Naive thymus-derived CD4-positive, alpha-beta T cell (primary cell): ENCODE measurements around the gene SLC11A1. TPM values are rescaled to one million over a fixed set of nuclear protein-coding genes. Genes with fewer than 3 reads are reported as not detected.

Source experiments
- ATAC-seq: fragments of 150-1000 bp; cut with Tn5 transposase; 2 replicates; pipeline ENCODE4 v1.10.0; 2021; ENCODE audit warnings: mild to moderate bottlenecking, moderate library complexity
- CTCF ChIA-PET: fragments of 350-600 bp; sonication (Branson Sonifier 250); formaldehyde crosslinking; loops from one replicate; lab custom pipeline; 2021; ENCODE audit warnings: antibody characterized with exemption; lab: Charles Lee
- POLR2A ChIA-PET: fragments of 350-600 bp; sonication (Branson Sonifier 250); formaldehyde crosslinking; loops from one replicate; lab custom pipeline; 2021; ENCODE audit warnings: antibody characterized with exemption, inconsistent platforms; lab: Charles Lee
- DNase-seq, 9 donors: peaks; one replicate each; pipeline versions ENCODE4 v3.0.0 to v3.0.0-alpha.2; 2020 to 2022; ENCODE audit warnings: mixed read lengths in 1 of 9
- H3K27ac ChIP-seq: one replicate; pipeline ENCODE4 v1.7.0; 2013; ENCODE audit warnings: mild to moderate bottlenecking, low read depth, low read length, moderate library complexity
- H3K27me3 ChIP-seq, 2 donors: one replicate each; pipeline ENCODE4 v1.7.0; 2013; ENCODE audit warnings: low read length in 2 of 2, mild to moderate bottlenecking in 2 of 2, moderate library complexity in 2 of 2; ENCODE audit not compliant: control insufficient read depth in 2 of 2, insufficient read depth in 2 of 2
- H3K36me3 ChIP-seq, 3 experiments: 1 replicate in 2 of 3; 2 replicates in 1 of 3; pipeline ENCODE4 v1.7.0; 2013; ENCODE audit warnings: low read length in 3 of 3, mild to moderate bottlenecking in 3 of 3, moderate library complexity in 1 of 3; ENCODE audit not compliant: insufficient read depth in 3 of 3, control insufficient read depth in 2 of 3
- H3K4me1 ChIP-seq, 2 donors: one replicate each; pipeline ENCODE4 v1.7.0; 2013; ENCODE audit warnings: low read length in 2 of 2, mild to moderate bottlenecking in 2 of 2, moderate library complexity in 1 of 2; ENCODE audit not compliant: control insufficient read depth in 2 of 2, insufficient read depth in 2 of 2
- H3K4me3 ChIP-seq: 2 replicates; pipeline ENCODE4 v1.7.0; 2013; ENCODE audit warnings: mild to moderate bottlenecking, low read length
- H3K9me3 ChIP-seq, 3 experiments: 1 replicate in 2 of 3; 2 replicates in 1 of 3; pipeline ENCODE4 v1.7.0; 2013; ENCODE audit warnings: low read length in 3 of 3; ENCODE audit not compliant: control insufficient read depth in 2 of 3
- H3K27ac Mint-ChIP-seq, 9 donors: one replicate each; pipeline ENCODE4 v1.8.0; 2020 to 2022; ENCODE audit warnings: mixed read lengths in 9 of 9, mild to moderate bottlenecking in 8 of 9, moderate library complexity in 5 of 9, inconsistent platforms in 2 of 9
- H3K27me3 Mint-ChIP-seq, 5 donors: one replicate each; pipeline ENCODE4 v1.8.0; 2021 to 2022; ENCODE audit warnings: mixed read lengths in 5 of 5, mild to moderate bottlenecking in 1 of 5
- H3K36me3 Mint-ChIP-seq, 5 donors: one replicate each; pipeline ENCODE4 v1.8.0; 2020 to 2022; ENCODE audit warnings: mixed read lengths in 5 of 5, mild to moderate bottlenecking in 3 of 5, inconsistent platforms in 1 of 5
- H3K4me1 Mint-ChIP-seq, 7 donors: one replicate each; pipeline ENCODE4 v1.8.0; 2020 to 2022; ENCODE audit warnings: mixed read lengths in 7 of 7, mild to moderate bottlenecking in 3 of 7, inconsistent platforms in 1 of 7
- H3K4me3 Mint-ChIP-seq, 10 donors: one replicate each; pipeline ENCODE4 v1.8.0; 2020 to 2022; ENCODE audit warnings: mild to moderate bottlenecking in 10 of 10, mixed read lengths in 10 of 10, moderate library complexity in 6 of 10, inconsistent platforms in 2 of 10
- H3K9me3 Mint-ChIP-seq, 11 donors: one replicate each; pipeline ENCODE4 v1.8.0; 2020 to 2022; ENCODE audit warnings: mixed read lengths in 11 of 11, mild to moderate bottlenecking in 4 of 11, inconsistent platforms in 1 of 11, moderate library complexity in 1 of 11
- intact Hi-C, 2 donors: fragments of 100-400 bp; cut with micrococcal nuclease; formaldehyde crosslinking; loops; one replicate each; pipeline ENCODE4 v1.15.1; 2023
- polyA plus RNA-seq, 2 donors: library from polyadenylated mRNA; unstranded; fragments of 300-500 nt; fragmentation: Illumina TruSeq; gene quantifications; one replicate each; pipeline ENCODE4 v1.2.3, GENCODE V29; 2021
- total RNA-seq, 6 experiments: library from RNA in 5 of 6; stranded (reverse) in 5 of 6; gene quantifications; 1 replicate in 5 of 6; 2 replicates in 1 of 6; pipeline ENCODE4 v1.2.3 and lab custom pipeline; 2021 to 2026

The SLC11A1 gene
- total and polyA plus RNA-seq, 7 experiments from 2014 or later: 0.27 to 399 (median 1.1) TPM

- Mint-ChIP-seq H3K9me3 (no peaks in the 10 kb centered on the region), H3K36me3 (no peaks in the 10 kb centered on the region), H3K27ac (no peak overlapping the region), H3K4me1 (peaks cover 0 to 2% (median 0%) of the 10 kb centered on the region in 7 donors), H3K4me3 (no peak overlapping the region), H3K27me3 (peaks cover 0 to 3% (median 0%) of the 10 kb centered on the region in 5 donors)
- POLR2A ChIA-PET: interaction anchor here (0.6 kb wide), 1 partner anchor 21 kb away, joined by 4 read pairs; no protein-coding TSS in a partner anchor
- no peaks in the 10 kb centered on the region for H3K36me3 ChIP-seq
- ATAC-seq: no peak
- H3K27ac ChIP-seq: no peak overlapping the region
- no peaks in the 10 kb centered on the region for H3K9me3 ChIP-seq
- no peaks in the 10 kb centered on the region for H3K4me1 ChIP-seq
- H3K27me3 ChIP-seq: peaks cover 0 to 4% of the 10 kb centered on the region in 2 donors
- CTCF ChIA-PET: no interaction called here
- no peak overlapping the region for H3K4me3 ChIP-seq
- DNase-seq: no peak
- intact Hi-C loops: no loop called here
These were observed 48.6 kb downstream of the SLC11A1 start for GRCh38 chr2:218430721-218431120.

- CTCF ChIA-PET: no interaction called here
- intact Hi-C loops: no loop called here
- no peaks in the 10 kb centered on the region for H3K36me3 Mint-ChIP-seq
- Histone ChIP-seq H3K4me3 (no peak overlapping the region), H3K27me3 (peaks cover 0 to 4% of the 10 kb centered on the region in 2 donors), H3K9me3 (no peaks in the 10 kb centered on the region), H3K36me3 (no peaks in the 10 kb centered on the region), H3K4me1 (no peaks in the 10 kb centered on the region), H3K27ac (no peak overlapping the region)
- POLR2A ChIA-PET: no interaction called here
- H3K27ac Mint-ChIP-seq: no peak overlapping the region
- peaks cover 0 to 3% (median 0%) of the 10 kb centered on the region in 5 donors for H3K27me3 Mint-ChIP-seq
- DNase-seq: no peak
- no peak overlapping the region for H3K4me3 Mint-ChIP-seq
- H3K4me1 Mint-ChIP-seq: no peaks in the 10 kb centered on the region
- no peak for ATAC-seq
- no peaks in the 10 kb centered on the region for H3K9me3 Mint-ChIP-seq
These were observed 49.8 kb downstream of the SLC11A1 start for GRCh38 chr2:218431878-218432277.

GRCh38 chr2:218432676-218433365, 50.7 kb downstream of the SLC11A1 start:
- Mint-ChIP-seq H3K4me3 (no peak overlapping the region), H3K36me3 (no peaks in the 10 kb centered on the region)

DNA sequence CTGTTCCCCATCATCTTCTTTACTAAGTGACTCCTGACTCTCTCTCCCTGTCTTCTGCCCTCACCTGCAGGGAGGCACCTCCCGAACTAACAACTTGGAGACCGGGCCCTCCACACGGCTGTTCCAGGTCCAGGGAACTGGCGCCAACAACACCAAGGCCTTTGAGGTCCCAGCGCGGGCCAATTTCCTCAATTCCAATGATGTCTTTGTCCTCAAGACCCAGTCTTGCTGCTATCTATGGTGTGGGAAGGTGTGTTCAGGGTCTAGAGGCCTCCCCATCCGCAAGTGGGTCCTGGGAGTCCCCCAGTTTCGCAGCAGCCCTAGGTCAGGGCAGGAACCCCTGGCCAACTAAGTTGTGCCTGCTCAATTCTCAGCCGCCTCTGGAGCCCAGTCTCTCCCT, 52.4 kb downstream of the SLC11A1 start:
- no peaks in the 10 kb centered on the region for H3K36me3 Mint-ChIP-seq
- Histone ChIP-seq H3K4me1 (no peaks in the 10 kb centered on the region), H3K27me3 (no peaks in the 10 kb centered on the region), H3K9me3 (no peaks in the 10 kb centered on the region), H3K36me3 (no peaks in the 10 kb centered on the region), H3K4me3 (no peak overlapping the region), H3K27ac (no peak overlapping the region)
- POLR2A ChIA-PET: no interaction called here
- DNase-seq (no peak), ATAC-seq (no peak)
- peaks cover 0 to 3% (median 0%) of the 10 kb centered on the region in 5 donors for H3K27me3 Mint-ChIP-seq
- H3K4me3 Mint-ChIP-seq: no peak overlapping the region
- intact Hi-C loops: no loop called here
- H3K9me3 Mint-ChIP-seq: no peaks in the 10 kb centered on the region
- CTCF ChIA-PET: no interaction called here
- H3K27ac Mint-ChIP-seq: no peak overlapping the region
- peaks cover 0 to 5% (median 0%) of the 10 kb centered on the region in 7 donors for H3K4me1 Mint-ChIP-seq

More at GRCh38 chr2:218432676-218433365, 50.7 kb downstream of the SLC11A1 start:
- DNase-seq (no peak), ATAC-seq (no peak)
- H3K27me3 ChIP-seq: peaks cover 0 to 4% of the 10 kb centered on the region in 2 donors
- ChIA-PET CTCF (no interaction called here), POLR2A (no interaction called here)
- no peaks in the 10 kb centered on the region for H3K4me1 ChIP-seq
- H3K27ac ChIP-seq: no peak overlapping the region
- Mint-ChIP-seq H3K9me3 (no peaks in the 10 kb centered on the region), H3K4me1 (peaks cover 0 to under 1% (median 0%) of the 10 kb centered on the region in 7 donors), H3K27me3 (peaks cover 0 to 3% (median 0%) of the 10 kb centered on the region in 5 donors), H3K27ac (no peak overlapping the region)
- intact Hi-C loops: no loop called here
- no peaks in the 10 kb centered on the region for H3K36me3 ChIP-seq
- no peaks in the 10 kb centered on the region for H3K9me3 ChIP-seq
- no peak overlapping the region for H3K4me3 ChIP-seq

DNA sequence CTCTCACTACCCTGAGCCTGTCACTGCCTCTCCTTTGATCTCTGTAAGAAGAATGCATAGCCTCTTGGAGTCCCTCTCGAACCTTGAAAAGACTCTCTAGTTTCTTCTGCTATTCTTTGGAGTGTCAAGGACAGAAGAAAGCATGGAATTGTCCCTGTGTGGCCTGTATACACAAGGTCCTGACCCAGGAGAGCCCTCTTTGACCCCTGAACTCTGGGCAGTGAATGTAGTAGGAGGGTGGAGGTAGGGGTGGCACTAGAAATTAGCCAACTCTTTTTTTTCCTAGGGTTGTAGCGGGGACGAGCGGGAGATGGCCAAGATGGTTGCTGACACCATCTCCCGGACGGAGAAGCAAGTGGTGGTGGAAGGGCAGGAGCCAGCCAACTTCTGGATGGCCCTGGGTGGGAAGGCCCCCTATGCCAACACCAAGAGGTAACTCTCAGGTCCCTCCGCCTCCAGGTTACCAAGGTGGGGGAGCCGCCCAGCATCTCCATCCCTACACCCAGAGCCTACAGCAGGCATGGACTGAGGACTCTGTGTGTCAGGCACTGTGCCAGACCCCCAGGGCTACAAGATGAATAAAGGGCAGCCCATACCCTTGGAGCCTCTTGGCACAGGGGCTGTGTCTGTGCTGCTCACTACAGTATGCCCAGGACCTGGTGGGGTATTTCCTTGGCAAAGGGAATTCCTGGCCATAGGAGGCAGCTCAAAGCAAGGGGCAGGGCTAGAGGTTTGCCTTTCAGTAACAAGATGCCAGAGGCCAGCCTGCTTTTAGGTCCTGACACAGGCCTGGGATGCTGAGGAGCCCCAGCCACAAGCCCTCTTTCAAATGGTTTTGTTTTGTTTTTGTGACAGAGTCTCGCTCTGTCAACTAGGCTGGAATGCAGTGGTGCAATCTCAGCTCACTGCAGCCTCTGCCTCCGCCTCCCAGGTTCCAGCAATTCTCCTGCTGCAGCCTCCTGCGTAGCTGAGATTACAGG, 53.2 kb downstream of the SLC11A1 start:
- Histone ChIP-seq H3K36me3 (no peaks in the 10 kb centered on the region), H3K9me3 (no peaks in the 10 kb centered on the region), H3K4me3 (no peak overlapping the region), H3K27me3 (no peaks in the 10 kb centered on the region), H3K4me1 (no peaks in the 10 kb centered on the region), H3K27ac (no peak overlapping the region)
- ATAC-seq: no peak
- Mint-ChIP-seq H3K36me3 (no peaks in the 10 kb centered on the region), H3K4me1 (peaks cover 0 to 5% (median 0%) of the 10 kb centered on the region in 7 donors), H3K27ac (peak overlapping the region in 1 of 9 donors; percentile 51), H3K9me3 (no peaks in the 10 kb centered on the region), H3K4me3 (no peak overlapping the region), H3K27me3 (peaks cover 0 to 2% (median 0%) of the 10 kb centered on the region in 5 donors)
- intact Hi-C loops: no loop called here
- CTCF ChIA-PET: no interaction called here
- POLR2A ChIA-PET: no interaction called here
- no peak for DNase-seq

DNA sequence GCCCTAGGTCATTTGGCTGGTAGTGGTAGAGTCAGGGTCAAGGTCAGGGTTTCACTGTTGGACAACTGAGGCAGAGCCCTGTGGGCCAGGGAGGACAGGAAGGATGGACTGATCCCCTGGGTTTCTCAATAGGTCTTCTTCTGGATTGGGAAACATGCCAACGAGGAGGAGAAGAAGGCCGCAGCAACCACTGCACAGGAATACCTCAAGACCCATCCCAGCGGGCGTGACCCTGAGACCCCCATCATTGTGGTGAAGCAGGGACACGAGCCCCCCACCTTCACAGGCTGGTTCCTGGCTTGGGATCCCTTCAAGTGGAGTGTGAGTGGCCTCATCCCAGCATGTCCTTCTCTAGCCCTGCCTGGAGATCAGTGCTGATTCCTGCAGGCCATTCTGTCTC, 54.9 kb downstream of the SLC11A1 start:
- no peaks in the 10 kb centered on the region for H3K9me3 Mint-ChIP-seq
- H3K27me3 Mint-ChIP-seq: no peaks in the 10 kb centered on the region
- Histone ChIP-seq H3K4me1 (no peaks in the 10 kb centered on the region), H3K9me3 (no peaks in the 10 kb centered on the region), H3K27me3 (no peaks in the 10 kb centered on the region), H3K4me3 (no peak overlapping the region), H3K36me3 (no peaks in the 10 kb centered on the region), H3K27ac (no peak overlapping the region)
- ATAC-seq (no peak), DNase-seq (no peak)
- intact Hi-C loops: no loop called here
- H3K4me3 Mint-ChIP-seq: no peak overlapping the region
- H3K27ac Mint-ChIP-seq: peak overlapping the region in 1 of 9 donors; percentile 44
- POLR2A ChIA-PET: no interaction called here
- no peaks in the 10 kb centered on the region for H3K36me3 Mint-ChIP-seq
- peaks cover 0 to 5% (median 0%) of the 10 kb centered on the region in 7 donors for H3K4me1 Mint-ChIP-seq
- CTCF ChIA-PET: interaction anchor here (0.6 kb wide), 1 partner anchor 27 kb away, joined by 5 read pairs; no protein-coding TSS in a partner anchor
